Testis (tissue), 2 donors: Measurements from ENCODE around the gene CRISP3.

ENCODE experiments used
- CTCF ChIP-seq, 3 experiments: fragments of 450-650 bp in 2 of 3; fragments of 200-600 bp in 1 of 3; sonication (generic) in 1 of 3; IDR thresholded peaks; one replicate each; pipeline ENCODE4 v1.5.1; 2016 to 2019; ENCODE audit warnings: antibody characterized with exemption in 3 of 3, mild to moderate bottlenecking in 2 of 3, moderate library complexity in 1 of 3
- POLR2A ChIP-seq: fragments of 450-650 bp; IDR thresholded peaks from one replicate; pipeline ENCODE4 v1.6.1; 2017; ENCODE audit warnings: antibody characterized with exemption, mild to moderate bottlenecking, moderate library complexity

GRCh38 chr6:49782725-49783124 is 38.5 kb upstream of the CRISP3 start:
- TF ChIP-seq CTCF (IDR thresholded peaks at IDR 0.05) (no peak), POLR2A (no peak)
